IPS DF 6.9 (cell line): ENCODE results near the gene GPR137C.

Experiments
- DNase-seq: peaks from one replicate; pipeline ENCODE4 v3.0.0-alpha.2; 2013; ENCODE audit warnings: low read depth, low spot score
- H3K27ac ChIP-seq: one replicate; pipeline ENCODE4 v1.5.1; 2013; ENCODE audit warnings: low read length, control low read depth
- H3K27me3 ChIP-seq: 2 replicates; pipeline ENCODE4 v1.6.1; 2013; ENCODE audit warnings: mild to moderate bottlenecking, low read length; ENCODE audit not compliant: control insufficient read depth, insufficient read depth
- H3K36me3 ChIP-seq: 2 replicates; pipeline ENCODE4 v1.6.1; 2013; ENCODE audit warnings: low read length; ENCODE audit not compliant: control insufficient read depth, insufficient read depth
- H3K4me1 ChIP-seq: 2 replicates; pipeline ENCODE4 v1.6.1; 2013; ENCODE audit warnings: low read length; ENCODE audit not compliant: control insufficient read depth, insufficient read depth
- H3K4me3 ChIP-seq: 2 replicates; pipeline ENCODE4 v1.5.1; 2013; ENCODE audit warnings: mild to moderate bottlenecking, low read length
- H3K9me3 ChIP-seq: 2 replicates; pipeline ENCODE4 v1.6.1; 2013; ENCODE audit warnings: low read length, inconsistent platforms; ENCODE audit not compliant: control insufficient read depth, insufficient read depth
- WGBS: extraction: QIAGEN DNeasy Blood & Tissue Kit; methylation state at CpG from one replicate; pipeline ENCODE4 v1.1.7; 2013; ENCODE audit warnings: mixed read lengths, missing lambda C conversion rate; ENCODE audit not compliant: insufficient read length, insufficient coverage; 5-methylcytosine and 5-hydroxymethylcytosine counted together

The GPR137C gene

DNA sequence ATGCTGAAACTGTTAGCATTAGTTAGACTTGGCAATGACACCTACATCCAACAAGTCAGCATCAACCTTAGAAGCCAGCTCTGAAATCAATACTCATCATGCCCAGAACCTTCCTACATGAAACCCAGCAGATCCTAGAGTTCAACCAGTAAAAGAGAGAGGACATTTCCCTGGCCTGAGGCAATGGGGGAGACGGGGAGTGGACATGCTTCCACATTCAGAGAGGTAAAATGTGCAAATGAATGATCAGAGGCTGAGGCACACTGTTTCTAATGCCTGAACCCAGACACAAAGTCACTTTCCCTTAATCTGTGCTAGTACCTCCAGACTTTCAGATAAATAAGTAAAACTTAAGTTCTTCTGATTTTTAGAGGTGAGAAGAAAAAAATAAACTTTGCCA is 108.2 kb downstream of the GPR137C start:
- H3K36me3 ChIP-seq: no peaks in the 10 kb centered on the region
- no peak overlapping the region for H3K4me3 ChIP-seq
- WGBS: no CpG with 5 or more reads among the region's 1 CpG

DNA sequence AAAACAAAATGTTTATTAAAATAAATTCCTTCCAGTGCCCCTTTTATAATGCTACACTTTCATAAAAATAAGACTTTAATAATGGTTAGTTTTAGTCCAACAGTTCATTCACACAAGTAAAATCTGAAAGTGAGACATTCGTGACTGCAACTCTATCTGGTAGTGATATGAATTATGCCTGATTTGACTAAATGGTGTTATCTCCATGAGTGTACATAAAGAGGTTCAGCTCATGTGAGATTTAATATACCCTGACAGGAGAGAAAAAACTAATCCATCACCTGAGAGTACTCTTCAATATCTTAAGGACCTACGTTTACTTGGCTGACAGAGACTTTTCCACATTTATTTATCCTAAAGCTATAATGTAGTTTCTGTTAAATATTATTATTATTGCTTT is 108.7 kb downstream of the GPR137C start:
- DNase-seq: no peak
- Histone ChIP-seq H3K27ac (no peak overlapping the region), H3K9me3 (no peaks in the 10 kb centered on the region), H3K27me3 (0 out of 2 replicates have a peak, but pooled peaks cover 1% of the 10 kb centered on the region), H3K4me3 (no peak overlapping the region), H3K4me1 (no peaks in the 10 kb centered on the region), H3K36me3 (no peaks in the 10 kb centered on the region)
- no CpG with 5 or more reads among the region's 2 CpGs for WGBS

More for the DNA sequence above, 108.2 kb downstream of the GPR137C start:
- H3K27ac ChIP-seq: no peak overlapping the region
- no peak for DNase-seq
- H3K27me3 ChIP-seq: 0 out of 2 replicates have a peak, but pooled peaks cover 1% of the 10 kb centered on the region
- no peaks in the 10 kb centered on the region for H3K4me1 ChIP-seq
- no peaks in the 10 kb centered on the region for H3K9me3 ChIP-seq

DNA sequence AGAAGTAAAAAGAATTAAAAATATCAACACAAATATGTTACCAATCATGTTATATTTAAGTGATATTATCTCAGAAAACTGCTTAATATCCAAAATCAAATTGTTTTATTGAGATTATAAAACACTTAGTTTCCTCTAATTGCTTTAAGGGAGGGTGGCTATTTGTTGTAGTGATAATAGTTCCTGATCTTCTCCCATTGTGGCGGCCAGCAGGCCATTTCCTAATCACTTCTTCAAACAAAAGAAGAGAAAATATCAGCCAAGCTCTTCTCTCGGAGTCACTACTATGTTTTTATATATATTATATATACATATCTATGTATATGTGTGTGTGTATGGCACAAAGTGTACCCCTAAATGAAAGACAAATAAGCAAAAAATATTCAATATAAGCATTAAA is 111.2 kb downstream of the GPR137C start:
- WGBS: no CpG with 5 or more reads among the region's 2 CpGs
- H3K4me3 ChIP-seq: no peak overlapping the region
- no peaks in the 10 kb centered on the region for H3K9me3 ChIP-seq
- no peak overlapping the region for H3K27ac ChIP-seq
- 0 out of 2 replicates have a peak, but pooled peaks cover 1% of the 10 kb centered on the region for H3K27me3 ChIP-seq
- H3K4me1 ChIP-seq: no peaks in the 10 kb centered on the region
- no peaks in the 10 kb centered on the region for H3K36me3 ChIP-seq
- no peak for DNase-seq

GRCh38 chr14:52678591-52678990 is 126.0 kb downstream of the GPR137C start:
- no peaks in the 10 kb centered on the region for H3K27me3 ChIP-seq
- no CpG with 5 or more reads among the region's 2 CpGs for WGBS
- H3K36me3 ChIP-seq: no peaks in the 10 kb centered on the region
- no peaks in the 10 kb centered on the region for H3K9me3 ChIP-seq
- DNase-seq: no peak
- H3K27ac ChIP-seq: no peak overlapping the region
- no peak overlapping the region for H3K4me3 ChIP-seq
- no peaks in the 10 kb centered on the region for H3K4me1 ChIP-seq

DNA sequence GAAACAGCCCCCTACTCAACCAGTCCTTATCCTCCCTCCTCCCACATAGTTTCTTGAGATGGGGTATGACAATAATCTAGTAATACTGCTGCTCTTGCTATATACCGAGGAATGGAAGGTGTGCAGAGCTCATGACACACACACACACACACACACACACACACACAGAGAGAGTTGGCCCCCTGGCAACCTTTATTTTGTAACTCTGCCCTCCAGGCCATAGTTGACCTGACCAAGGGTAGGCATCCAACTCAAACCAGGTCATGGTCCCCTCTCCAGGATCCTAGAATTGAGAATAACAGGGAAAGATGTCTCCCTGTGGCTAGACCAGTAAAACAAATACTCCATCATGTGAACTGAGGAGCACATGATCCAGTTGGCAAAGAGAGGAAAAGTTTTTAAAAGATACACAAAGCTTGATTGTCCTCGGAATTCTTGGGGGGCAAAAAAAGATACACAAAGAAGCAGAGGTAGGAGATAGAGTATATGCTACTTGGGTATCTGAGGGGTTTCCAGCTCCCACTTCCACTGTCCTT is 131.4 kb downstream of the GPR137C start:
- H3K36me3 ChIP-seq: no peaks in the 10 kb centered on the region
- DNase-seq: no peak
- peaks cover 6% of the 10 kb centered on the region for H3K4me1 ChIP-seq
- no peak overlapping the region for H3K4me3 ChIP-seq
- no peaks in the 10 kb centered on the region for H3K9me3 ChIP-seq
- H3K27me3 ChIP-seq: no peaks in the 10 kb centered on the region
- WGBS: no CpG with 5 or more reads among the region's 2 CpGs
- H3K27ac ChIP-seq: no peak overlapping the region

- WGBS: no CpG with 5 or more reads among the region's 1 CpG
- Histone ChIP-seq H3K27ac (no peak overlapping the region), H3K9me3 (no peaks in the 10 kb centered on the region), H3K27me3 (no peaks in the 10 kb centered on the region), H3K36me3 (no peaks in the 10 kb centered on the region), H3K4me1 (peaks cover 6% of the 10 kb centered on the region), H3K4me3 (no peak overlapping the region)
- no peak for DNase-seq
These were observed 133.5 kb downstream of the GPR137C start for GRCh38 chr14:52686176-52686575.
